Coronary artery (tissue), 2 donors: ENCODE measurements around the gene CIAO2B.
A peak's percentile ranks its signal among the peaks of the same experiment; 100 is the strongest.

Experiments
- DNase-seq: peaks from one replicate; pipeline ENCODE4 v3.0.0-alpha.2; 2017; ENCODE audit warnings: low spot score
- H3K27ac ChIP-seq, 2 donors: fragments of 200-600 bp; sonication (generic); one replicate each; pipeline ENCODE4 v1.5.1; 2016 to 2019
- H3K4me3 ChIP-seq: fragments of 200-600 bp; sonication (generic); 2 replicates; pipeline ENCODE4 v1.5.1; 2016; ENCODE audit warnings: mild to moderate bottlenecking, moderate library complexity
- CTCF ChIP-seq: fragments of 200-600 bp; sonication (generic); IDR thresholded peaks from one replicate; pipeline ENCODE4 v1.5.1; 2019; ENCODE audit warnings: antibody characterized with exemption

CIAO2B gene

GRCh38 chr16:66913081-66913480, 21.1 kb downstream of the CIAO2B start:
- DNase-seq = no peak
- no peak overlapping the region for H3K27ac ChIP-seq
- H3K4me3 ChIP-seq = no peak overlapping the region
- TF ChIP-seq CTCF = no peak

DNA sequence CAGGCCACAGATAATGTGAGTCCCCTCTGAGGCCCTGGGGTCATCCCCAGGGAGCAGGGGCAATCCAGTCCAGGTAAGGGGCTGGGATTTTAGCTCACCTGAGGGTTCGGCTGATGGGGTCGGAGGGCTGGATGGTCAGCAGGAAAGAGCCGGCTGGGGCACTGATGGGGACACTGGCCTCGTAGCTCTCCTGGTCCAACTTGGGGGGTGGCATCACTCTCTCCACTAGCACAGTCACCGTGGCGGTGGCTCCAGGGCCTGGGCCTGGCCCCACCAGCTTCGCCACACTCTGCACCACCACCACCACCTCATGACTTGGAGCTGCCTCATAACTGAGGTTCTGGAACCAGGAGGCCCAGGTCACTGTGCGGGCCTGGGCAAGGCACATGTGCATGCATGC, 22.4 kb downstream of the CIAO2B start:
- no peak for TF ChIP-seq CTCF
- Histone ChIP-seq H3K4me3 (no peak overlapping the region), H3K27ac (no peak overlapping the region)
- no peak for DNase-seq

DNA sequence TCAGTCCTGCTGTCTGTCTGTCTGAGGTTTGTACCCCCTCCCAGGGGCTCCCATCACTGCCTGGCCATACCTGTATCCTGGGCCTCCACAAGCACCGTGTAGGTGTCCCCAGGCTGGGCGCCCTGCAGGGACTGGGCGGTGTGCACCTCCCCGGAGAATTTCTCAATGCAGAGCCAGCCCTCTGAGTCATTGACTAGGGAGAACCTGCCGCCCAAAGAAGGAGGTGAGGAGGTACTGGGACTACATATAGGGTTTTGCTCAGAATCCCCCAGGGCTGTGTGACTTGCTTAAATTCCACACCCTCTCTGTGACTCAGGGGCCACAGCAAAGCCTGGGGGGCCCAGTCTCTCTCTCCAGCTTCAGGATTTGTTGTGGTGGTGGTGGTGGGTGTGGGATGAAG, 23.1 kb downstream of the CIAO2B start:
- no peak overlapping the region for H3K4me3 ChIP-seq
- TF ChIP-seq CTCF = no peak
- DNase-seq = no peak

GRCh38 chr16:66910175-66910940, 23.8 kb downstream of the CIAO2B start:
- no peak for TF ChIP-seq CTCF
- no peak overlapping the region for H3K27ac ChIP-seq
- DNase-seq = no peak
- no peak overlapping the region for H3K4me3 ChIP-seq

More for the DNA sequence above, 23.1 kb downstream of the CIAO2B start:
- H3K27ac ChIP-seq = no peak overlapping the region

DNA sequence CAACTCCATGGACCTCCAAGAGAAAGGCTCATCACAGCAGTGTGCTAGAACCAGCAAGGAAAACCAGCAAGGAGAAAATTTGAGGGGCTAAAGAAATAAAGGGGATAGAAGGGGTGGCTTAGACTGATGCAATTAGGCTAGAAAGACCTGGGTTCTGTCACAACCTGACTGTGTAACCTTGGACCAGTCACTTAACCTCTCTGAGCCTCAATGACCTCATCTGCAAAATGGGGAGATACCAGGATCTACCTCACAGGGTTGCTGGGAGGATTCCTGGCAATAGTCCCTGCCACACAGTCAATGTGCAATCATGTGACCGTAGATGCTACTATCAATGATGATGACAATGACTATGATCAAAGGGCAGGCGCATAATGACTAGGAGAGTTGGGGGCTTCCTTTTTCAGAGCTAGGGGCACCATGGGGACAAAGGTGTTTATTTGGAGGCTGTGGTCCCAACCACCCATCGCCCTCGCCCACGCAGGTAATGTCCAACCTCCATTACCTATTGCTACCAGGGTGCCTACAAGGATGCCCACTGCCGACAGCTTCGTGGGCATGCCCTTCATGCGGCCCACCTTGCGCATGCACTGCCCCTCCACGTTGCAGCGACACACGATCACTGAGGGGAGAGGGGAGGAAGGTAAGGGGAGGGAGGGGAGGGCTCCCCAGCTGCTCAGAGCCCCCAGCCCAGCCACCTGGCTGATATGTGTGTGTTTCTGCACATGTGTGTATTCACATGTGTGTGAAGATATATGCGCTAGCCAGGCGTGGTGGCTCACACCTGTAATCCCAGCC, 25.2 kb downstream of the CIAO2B start:
- no peak overlapping the region for H3K27ac ChIP-seq
- no peak for TF ChIP-seq CTCF
- H3K4me3 ChIP-seq = no peak overlapping the region
- DNase-seq = no peak

DNA sequence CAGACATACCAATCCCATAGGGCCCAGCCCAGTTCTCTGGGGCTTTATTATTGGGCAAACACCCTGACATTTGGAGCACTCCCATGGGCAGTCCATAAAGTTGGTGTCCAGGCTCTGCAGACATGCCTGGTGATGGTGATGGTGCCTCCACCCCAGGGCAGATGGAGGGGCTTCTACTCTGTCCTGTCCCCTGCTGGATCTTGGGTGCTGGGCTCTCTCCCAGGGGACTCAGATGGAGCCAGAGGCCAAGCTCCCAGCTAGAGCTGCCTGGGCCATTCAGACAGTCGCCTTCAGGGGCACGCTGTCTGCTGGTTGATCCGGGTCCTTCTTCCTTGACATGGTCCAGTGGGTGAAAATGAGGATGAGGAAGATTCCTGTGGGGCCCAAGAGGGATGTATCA, 26.1 kb downstream of the CIAO2B start:
- peak overlapping the region in 1 of 2 donors; percentile 97 for H3K27ac ChIP-seq
- no peak for TF ChIP-seq CTCF
- H3K4me3 ChIP-seq = no peak overlapping the region
- no peak for DNase-seq
